Esophagus squamous epithelium (tissue), 4 donors: Measurements from ENCODE around the gene RAD51AP1.

ENCODE experiments used
- POLR2A ChIP-seq, 4 donors: fragments of 450-650 bp; IDR thresholded peaks; one replicate each; pipeline ENCODE4 v1.6.1; 2017; ENCODE audit warnings: antibody characterized with exemption in 4 of 4, mild to moderate bottlenecking in 4 of 4, moderate library complexity in 3 of 4
- TF ChIP-seq, protein P1 (sequence below), 6 experiments: fragments of 450-650 bp in 4 of 6; fragments of 200-600 bp in 2 of 6; sonication (generic) in 2 of 6; IDR thresholded peaks; one replicate each; pipeline ENCODE4 v1.5.1; 2016 to 2019; ENCODE audit warnings: antibody characterized with exemption in 6 of 6, mild to moderate bottlenecking in 4 of 6, moderate library complexity in 4 of 6

- TF ChIP-seq, protein P1, sequence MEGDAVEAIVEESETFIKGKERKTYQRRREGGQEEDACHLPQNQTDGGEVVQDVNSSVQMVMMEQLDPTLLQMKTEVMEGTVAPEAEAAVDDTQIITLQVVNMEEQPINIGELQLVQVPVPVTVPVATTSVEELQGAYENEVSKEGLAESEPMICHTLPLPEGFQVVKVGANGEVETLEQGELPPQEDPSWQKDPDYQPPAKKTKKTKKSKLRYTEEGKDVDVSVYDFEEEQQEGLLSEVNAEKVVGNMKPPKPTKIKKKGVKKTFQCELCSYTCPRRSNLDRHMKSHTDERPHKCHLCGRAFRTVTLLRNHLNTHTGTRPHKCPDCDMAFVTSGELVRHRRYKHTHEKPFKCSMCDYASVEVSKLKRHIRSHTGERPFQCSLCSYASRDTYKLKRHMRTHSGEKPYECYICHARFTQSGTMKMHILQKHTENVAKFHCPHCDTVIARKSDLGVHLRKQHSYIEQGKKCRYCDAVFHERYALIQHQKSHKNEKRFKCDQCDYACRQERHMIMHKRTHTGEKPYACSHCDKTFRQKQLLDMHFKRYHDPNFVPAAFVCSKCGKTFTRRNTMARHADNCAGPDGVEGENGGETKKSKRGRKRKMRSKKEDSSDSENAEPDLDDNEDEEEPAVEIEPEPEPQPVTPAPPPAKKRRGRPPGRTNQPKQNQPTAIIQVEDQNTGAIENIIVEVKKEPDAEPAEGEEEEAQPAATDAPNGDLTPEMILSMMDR (IDR thresholded peaks at IDR 0.05): no peak
- TF ChIP-seq POLR2A (IDR thresholded peaks at IDR 0.05): no peak
Measured at GRCh38 chr12:4518106-4518728, 20.5 kb upstream of the RAD51AP1 start.
